ENCODE data around the gene ROBO2. TPM values are rescaled to one million over a fixed set of nuclear protein-coding genes. Genes with fewer than 3 reads are reported as not detected.

The ROBO2 gene
- polyA plus RNA-seq, 1 experiment = 16.3 TPM

GRCh38 chr3:77421916-77422315, 382.0 kb downstream of the ROBO2 start:
- CTCF ChIA-PET = no interaction called here
- H3K4me3 ChIP-seq (ENCODE audit: low read depth, low read length) = no peak overlapping the region
- no peaks in the 10 kb centered on the region for H3K9me3 ChIP-seq (ENCODE audit: control insufficient read depth, insufficient read depth, low read length)
- H3K27ac ChIP-seq (ENCODE audit: low read depth, low read length) = no peak overlapping the region
- H3K27me3 ChIP-seq (ENCODE audit: control insufficient read depth, insufficient read depth, low read length) = no peaks in the 10 kb centered on the region
- POLR2A ChIA-PET = no interaction called here
- DNase-seq (ENCODE audit: low read depth, low spot score) = no peak
- TF ChIP-seq CTCF (IDR thresholded peaks at IDR 0.05; ENCODE audit: low read depth, low read length) = no peak

- H3K4me3 ChIP-seq (ENCODE audit: low read depth, low read length) = no peak overlapping the region
- no peak for DNase-seq (ENCODE audit: low read depth, low spot score)
- H3K27me3 ChIP-seq (ENCODE audit: control insufficient read depth, insufficient read depth, low read length) = no peaks in the 10 kb centered on the region
- H3K9me3 ChIP-seq (ENCODE audit: control insufficient read depth, insufficient read depth, low read length) = no peaks in the 10 kb centered on the region
- CTCF ChIA-PET = no interaction called here
- no peak overlapping the region for H3K27ac ChIP-seq (ENCODE audit: low read depth, low read length)
- TF ChIP-seq CTCF (IDR thresholded peaks at IDR 0.05; ENCODE audit: low read depth, low read length) = no peak
- POLR2A ChIA-PET = no interaction called here
These were observed 386.6 kb downstream of the ROBO2 start for GRCh38 chr3:77426531-77426930.

DNA sequence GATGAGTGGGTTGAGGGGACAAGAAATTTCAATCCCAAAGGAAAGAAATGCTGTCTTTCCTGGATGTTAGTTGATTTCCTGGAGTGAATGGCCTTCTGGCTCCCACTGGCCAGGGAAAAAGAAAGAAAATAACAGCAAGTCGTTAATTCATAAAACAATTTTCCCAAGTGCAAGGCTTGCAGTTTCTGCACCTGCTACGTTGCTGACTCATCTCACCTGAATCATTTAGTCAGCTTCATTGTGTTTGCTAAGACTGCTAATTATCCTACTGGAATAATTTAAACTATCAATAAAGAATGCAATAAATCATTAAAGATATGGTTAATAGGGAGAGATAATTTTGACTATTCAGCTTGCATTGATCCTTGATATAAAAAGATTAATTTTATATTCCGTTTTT, 387.6 kb downstream of the ROBO2 start:
- no peak for TF ChIP-seq CTCF (IDR thresholded peaks at IDR 0.05; ENCODE audit: low read depth, low read length)
- CTCF ChIA-PET = no interaction called here
- Histone ChIP-seq H3K27ac (ENCODE audit: low read depth, low read length) (no peak overlapping the region), H3K4me3 (ENCODE audit: low read depth, low read length) (no peak overlapping the region), H3K27me3 (ENCODE audit: control insufficient read depth, insufficient read depth, low read length) (no peaks in the 10 kb centered on the region), H3K9me3 (ENCODE audit: control insufficient read depth, insufficient read depth, low read length) (no peaks in the 10 kb centered on the region)
- DNase-seq (ENCODE audit: low read depth, low spot score) = no peak
- POLR2A ChIA-PET = no interaction called here

DNA sequence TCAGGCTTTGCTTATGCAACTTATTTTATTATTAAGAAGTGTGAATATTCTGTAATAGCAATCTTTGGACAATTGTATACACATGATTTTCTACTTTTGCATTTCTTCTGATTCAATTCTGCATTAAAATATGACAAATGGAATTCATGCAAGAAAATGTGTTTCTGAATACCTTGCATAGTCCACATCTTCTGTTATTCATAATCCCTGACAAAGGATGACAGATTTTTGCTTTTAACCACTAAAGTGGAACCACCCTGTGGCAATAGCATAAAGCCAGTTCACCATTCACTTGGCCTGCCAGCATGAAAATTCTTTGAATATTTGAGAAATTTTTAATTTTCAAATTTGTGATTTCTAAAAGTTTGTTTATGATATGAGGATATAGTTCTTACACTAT, 397.0 kb downstream of the ROBO2 start:
- POLR2A ChIA-PET = no interaction called here
- CTCF ChIA-PET = no interaction called here
- Histone ChIP-seq H3K27me3 (ENCODE audit: control insufficient read depth, insufficient read depth, low read length) (no peaks in the 10 kb centered on the region), H3K4me3 (ENCODE audit: low read depth, low read length) (no peak overlapping the region), H3K9me3 (ENCODE audit: control insufficient read depth, insufficient read depth, low read length) (no peaks in the 10 kb centered on the region), H3K27ac (ENCODE audit: low read depth, low read length) (no peak overlapping the region)
- no peak for DNase-seq (ENCODE audit: low read depth, low spot score)
- TF ChIP-seq CTCF (IDR thresholded peaks at IDR 0.05; ENCODE audit: low read depth, low read length) = no peak

DNA sequence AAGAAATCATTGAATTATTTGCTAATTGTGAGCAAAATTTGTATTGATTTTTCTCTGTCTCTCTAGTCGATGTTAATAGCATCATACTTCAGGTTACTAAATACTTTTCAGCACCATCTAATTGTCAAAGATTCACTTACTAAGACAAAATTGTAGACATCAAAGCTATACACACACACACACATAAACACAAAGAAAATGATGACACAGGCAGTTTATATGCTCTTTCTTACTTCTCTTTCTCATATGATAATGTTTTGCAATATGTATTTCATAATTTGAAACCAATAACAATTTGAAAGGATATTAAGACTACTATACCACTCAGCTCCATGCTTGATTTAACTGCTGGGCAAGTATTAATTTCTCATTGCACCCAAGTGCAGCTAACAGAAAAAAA, 406.2 kb downstream of the ROBO2 start:
- CTCF ChIA-PET = no interaction called here
- H3K27me3 ChIP-seq (ENCODE audit: control insufficient read depth, insufficient read depth, low read length) = no peaks in the 10 kb centered on the region
- H3K4me3 ChIP-seq (ENCODE audit: low read depth, low read length) = no peak overlapping the region
- no peak for TF ChIP-seq CTCF (IDR thresholded peaks at IDR 0.05; ENCODE audit: low read depth, low read length)
- no peak for DNase-seq (ENCODE audit: low read depth, low spot score)
- no peaks in the 10 kb centered on the region for H3K9me3 ChIP-seq (ENCODE audit: control insufficient read depth, insufficient read depth, low read length)
- POLR2A ChIA-PET = no interaction called here
- no peak overlapping the region for H3K27ac ChIP-seq (ENCODE audit: low read depth, low read length)

All from AG04450 (cell line).